DOHH2 (cell line): ENCODE measurements around the gene UTS2B.

ENCODE experiments used
- H3F3A ChIP-seq: fragments of 200-600 bp; sonication (generic), shearing (Covaris generic); 2 replicates; pipeline ENCODE4 v1.6.0; 2016; ENCODE audit warnings: antibody characterized with exemption, mild to moderate bottlenecking; ENCODE audit not compliant: control insufficient read depth, insufficient read depth
- H3K27ac ChIP-seq: fragments of 200-600 bp; sonication (generic); 2 replicates; pipeline ENCODE4 v1.5.1; 2014; ENCODE audit warnings: low read depth, mild to moderate bottlenecking, low read length, moderate library complexity
- H3K27me3 ChIP-seq: fragments of 200-600 bp; sonication (generic); 2 replicates; pipeline ENCODE4 v1.6.1; 2014; ENCODE audit warnings: mild to moderate bottlenecking, low read length, mixed read lengths; ENCODE audit not compliant: control insufficient read depth
- H3K36me3 ChIP-seq: fragments of 200-600 bp; sonication (generic); 2 replicates; pipeline ENCODE4 v1.6.1; 2014; ENCODE audit warnings: mild to moderate bottlenecking, low read length, moderate library complexity, mixed read lengths; ENCODE audit not compliant: control insufficient read depth
- H3K4me1 ChIP-seq: fragments of 200-600 bp; sonication (generic); 2 replicates; pipeline ENCODE4 v1.6.1; 2014; ENCODE audit warnings: mild to moderate bottlenecking, low read length, mixed read lengths; ENCODE audit not compliant: control insufficient read depth
- H3K4me2 ChIP-seq: fragments of 200-600 bp; sonication (generic); 2 replicates; pipeline ENCODE4 v1.6.0; 2014; ENCODE audit warnings: mild to moderate bottlenecking, low read length, moderate library complexity
- H3K4me3 ChIP-seq: fragments of 200-600 bp; sonication (generic); 2 replicates; pipeline ENCODE4 v1.5.1; 2014; ENCODE audit warnings: mild to moderate bottlenecking, low read length, mixed read lengths
- H3K79me2 ChIP-seq: fragments of 200-600 bp; sonication (generic); 2 replicates; pipeline ENCODE4 v1.6.1; 2014; ENCODE audit warnings: mild to moderate bottlenecking, low read length, mixed read lengths; ENCODE audit not compliant: control insufficient read depth
- H3K9me2 ChIP-seq: fragments of 200-600 bp; sonication (generic); replicated peaks from 2 replicates; pipeline ENCODE4 v1.6.1; 2014; ENCODE audit warnings: mild to moderate bottlenecking, low read length, mixed read lengths; ENCODE audit not compliant: control insufficient read depth
- H3K9me3 ChIP-seq: fragments of 200-600 bp; sonication (generic); 2 replicates; pipeline ENCODE4 v1.6.1; 2014; ENCODE audit warnings: antibody characterized with exemption, low read length, mixed read lengths; ENCODE audit not compliant: control insufficient read depth, insufficient read depth
- H4K20me1 ChIP-seq: fragments of 200-600 bp; sonication (generic); 2 replicates; pipeline ENCODE4 v1.6.0; 2014; ENCODE audit warnings: low read depth, mild to moderate bottlenecking, antibody characterized with exemption, low read length, moderate library complexity; ENCODE audit not compliant: control insufficient read depth, insufficient read depth
- EZH2phosphoT487 ChIP-seq: fragments of 200-600 bp; sonication (generic); IDR thresholded peaks from 2 replicates; pipeline ENCODE4 v1.6.1; 2017; ENCODE audit warnings: borderline replicate concordance, mild to moderate bottlenecking, antibody characterized with exemption, low read length, moderate library complexity, mixed read lengths
- TF ChIP-seq, protein P1 (sequence below): fragments of 200-600 bp; sonication (generic); IDR thresholded peaks from one replicate; pipeline ENCODE4 v1.5.1; 2014; ENCODE audit warnings: antibody characterized with exemption, mild to moderate bottlenecking, low read depth, low read length; ENCODE audit not compliant: poor library complexity, severe bottlenecking

UTS2B gene

DNA sequence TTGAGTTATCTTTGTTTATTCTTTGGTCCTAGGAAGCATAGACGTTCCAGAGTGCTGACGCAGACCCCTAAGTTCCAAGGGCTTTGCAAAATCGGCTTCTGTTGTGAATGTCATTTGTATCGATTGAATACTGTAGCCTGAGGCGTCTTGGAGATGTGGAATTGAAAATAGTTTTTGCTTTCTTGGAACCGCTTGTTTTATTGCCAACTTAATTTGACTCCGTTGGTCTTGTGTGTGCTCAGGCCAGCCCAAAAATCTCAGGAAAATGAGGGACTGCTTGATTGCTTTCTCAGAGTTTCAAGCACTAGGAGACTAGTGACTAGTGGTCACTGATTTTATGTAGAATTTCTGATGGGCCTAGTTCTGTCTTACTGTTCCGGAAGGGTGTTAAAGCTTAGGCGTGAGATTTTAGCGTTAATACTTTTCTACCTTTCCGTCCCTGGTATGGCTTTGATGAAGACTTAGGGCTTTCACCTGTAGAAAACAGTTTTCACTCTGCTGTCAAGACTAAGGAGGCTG, 263 bp upstream of the UTS2B start:
- Histone ChIP-seq H3K36me3 (peaks cover 5% of the 10 kb centered on the region), H3K9me2 (no peaks in the 10 kb centered on the region), H3K27me3 (no peaks in the 10 kb centered on the region), H4K20me1 (no peaks in the 10 kb centered on the region), H3K4me3 (peak overlapping the region; percentile 87), H3K79me2 (peaks cover 63% of the 10 kb centered on the region), H3K27ac (no peak overlapping the region), H3K9me3 (no peaks in the 10 kb centered on the region), H3K4me1 (peaks cover 48% of the 10 kb centered on the region), H3K4me2 (peak overlapping the region; percentile 90), H3F3A (no peaks in the 10 kb centered on the region)
- TF ChIP-seq EZH2phosphoT487 = no peak
- TF ChIP-seq, protein P1, sequence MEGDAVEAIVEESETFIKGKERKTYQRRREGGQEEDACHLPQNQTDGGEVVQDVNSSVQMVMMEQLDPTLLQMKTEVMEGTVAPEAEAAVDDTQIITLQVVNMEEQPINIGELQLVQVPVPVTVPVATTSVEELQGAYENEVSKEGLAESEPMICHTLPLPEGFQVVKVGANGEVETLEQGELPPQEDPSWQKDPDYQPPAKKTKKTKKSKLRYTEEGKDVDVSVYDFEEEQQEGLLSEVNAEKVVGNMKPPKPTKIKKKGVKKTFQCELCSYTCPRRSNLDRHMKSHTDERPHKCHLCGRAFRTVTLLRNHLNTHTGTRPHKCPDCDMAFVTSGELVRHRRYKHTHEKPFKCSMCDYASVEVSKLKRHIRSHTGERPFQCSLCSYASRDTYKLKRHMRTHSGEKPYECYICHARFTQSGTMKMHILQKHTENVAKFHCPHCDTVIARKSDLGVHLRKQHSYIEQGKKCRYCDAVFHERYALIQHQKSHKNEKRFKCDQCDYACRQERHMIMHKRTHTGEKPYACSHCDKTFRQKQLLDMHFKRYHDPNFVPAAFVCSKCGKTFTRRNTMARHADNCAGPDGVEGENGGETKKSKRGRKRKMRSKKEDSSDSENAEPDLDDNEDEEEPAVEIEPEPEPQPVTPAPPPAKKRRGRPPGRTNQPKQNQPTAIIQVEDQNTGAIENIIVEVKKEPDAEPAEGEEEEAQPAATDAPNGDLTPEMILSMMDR = no peak

DNA sequence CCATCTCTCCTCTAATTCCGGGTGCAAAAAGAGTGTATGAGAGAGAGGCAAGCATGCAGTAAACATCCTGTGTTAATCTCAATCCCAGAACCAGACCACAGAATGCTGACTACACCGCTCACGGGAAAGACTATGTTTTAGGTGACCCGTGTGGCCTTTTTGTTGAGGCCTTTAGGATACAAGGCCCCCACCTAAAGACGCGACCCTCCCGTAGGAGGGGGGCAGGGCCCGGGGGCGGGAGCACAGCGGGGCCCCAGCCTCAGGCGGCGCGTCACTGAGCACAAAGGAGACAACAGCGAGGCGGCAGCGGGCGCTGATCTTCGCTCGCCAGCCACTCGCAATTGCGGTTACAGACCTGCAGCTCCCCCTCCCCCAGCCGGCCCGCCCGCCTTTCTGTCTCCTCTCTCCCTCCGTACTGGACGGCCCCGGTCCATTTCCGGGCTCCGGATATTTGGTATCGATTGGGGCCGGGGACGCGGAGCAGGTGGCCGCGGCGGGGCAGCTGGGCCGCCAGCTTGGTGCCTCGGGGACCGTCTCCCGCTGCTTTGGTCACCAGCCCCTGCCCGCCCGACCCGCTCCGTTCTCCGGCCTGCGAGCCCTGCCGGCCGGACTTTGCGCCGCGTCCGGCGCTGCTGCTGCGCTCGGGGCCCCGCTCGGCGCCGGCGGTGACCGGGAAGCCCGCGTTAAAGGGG, 1.2 kb downstream of the UTS2B start, which contains the start of gene CCDC50:
Gene CCDC50, plus strand, starts transcription at position 433 of the 692 bp plus-strand sequence. CDS start 281 bp downstream, outside the sequence.
- peaks cover 48% of the 10 kb centered on the region for H3K4me1 ChIP-seq
- H3K27me3 ChIP-seq = no peaks in the 10 kb centered on the region
- TF ChIP-seq, protein P1 = no peak
- no peak for TF ChIP-seq EZH2phosphoT487
- H3K9me2 ChIP-seq = no peaks in the 10 kb centered on the region
- peaks cover 48% of the 10 kb centered on the region for H3K79me2 ChIP-seq
- H3K36me3 ChIP-seq = peaks cover 5% of the 10 kb centered on the region
- H3F3A ChIP-seq = no peaks in the 10 kb centered on the region
- H3K4me2 ChIP-seq = peak within 1 kb of the TSS; percentile 90
- peak within 1 kb of the TSS; percentile 37 for H3K27ac ChIP-seq
- H3K4me3 ChIP-seq = peak within 1 kb of the TSS; percentile 87
- H4K20me1 ChIP-seq = no peaks in the 10 kb centered on the region
- no peaks in the 10 kb centered on the region for H3K9me3 ChIP-seq

DNA sequence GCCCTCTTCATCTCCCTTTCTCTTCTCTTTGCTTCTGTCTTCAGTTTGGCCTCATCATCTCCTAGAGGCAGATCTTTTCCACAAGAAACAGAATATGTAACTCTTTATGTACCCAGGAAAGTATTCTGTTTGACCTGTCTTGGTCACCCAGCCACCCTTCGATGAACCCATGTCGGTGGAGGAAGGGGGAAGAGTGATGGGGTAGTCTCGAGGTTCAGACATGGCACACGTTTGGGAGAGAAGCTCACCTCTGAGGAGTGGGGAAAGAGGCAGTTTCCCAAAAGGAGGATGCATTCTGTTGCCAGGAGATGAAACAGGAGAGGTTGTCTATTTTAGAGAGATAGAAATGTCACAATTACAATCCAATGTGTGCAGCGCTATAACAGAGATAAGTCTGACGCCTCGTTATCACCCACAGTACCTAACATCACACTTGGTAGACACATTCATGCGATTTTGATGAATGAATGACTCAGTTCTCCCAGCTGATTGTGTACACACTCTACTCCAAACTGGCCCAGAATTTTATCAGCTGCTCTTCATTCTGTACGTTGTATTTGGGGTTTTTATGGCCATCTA, 1.9 kb downstream of the UTS2B start:
- Histone ChIP-seq H3K9me2 (no peaks in the 10 kb centered on the region), H3K27ac (peak overlapping the region; percentile 37; the same call in 1 of the 2 replicates), H3K4me3 (peak overlapping the region; percentile 87), H3K27me3 (no peaks in the 10 kb centered on the region), H3K4me2 (peak overlapping the region; percentile 90), H3K79me2 (peaks cover 43% of the 10 kb centered on the region), H3F3A (no peaks in the 10 kb centered on the region), H3K9me3 (no peaks in the 10 kb centered on the region), H3K36me3 (peaks cover 5% of the 10 kb centered on the region), H3K4me1 (peaks cover 43% of the 10 kb centered on the region), H4K20me1 (no peaks in the 10 kb centered on the region)
- TF ChIP-seq EZH2phosphoT487 = no peak
- TF ChIP-seq, protein P1 = no peak
